Neural progenitor cell (in vitro differentiated cells): ENCODE data around the gene ANO2.

Experiments
- CTCF ChIP-seq: fragments of 200-600 bp; sonication (generic); IDR thresholded peaks from 2 replicates; pipeline ENCODE4 v1.5.1; 2017; ENCODE audit warnings: antibody characterized with exemption, mild to moderate bottlenecking
- EZH2phosphoT487 ChIP-seq: fragments of 200-600 bp; sonication (generic); IDR thresholded peaks from 2 replicates; pipeline ENCODE4 v1.6.1; 2017; ENCODE audit warnings: antibody characterized with exemption

- TF ChIP-seq EZH2phosphoT487 (no peak), CTCF (no peak)
Observed at GRCh38 chr12:5616854-5617253, 328.2 kb downstream of the ANO2 start.
